AG08395 (cell line): ENCODE measurements around the gene PRKD2.
"Not testable (repeated sequence)": the region's sequence is repeated elsewhere in the genome, so short reads cannot be mapped to it uniquely, and the experiment has no call there.

Experiments
- DNase-seq: peaks from one replicate; pipeline ENCODE4 v3.0.0; 2012; ENCODE audit warnings: mixed read lengths, low spot score

Gene PRKD2

DNA sequence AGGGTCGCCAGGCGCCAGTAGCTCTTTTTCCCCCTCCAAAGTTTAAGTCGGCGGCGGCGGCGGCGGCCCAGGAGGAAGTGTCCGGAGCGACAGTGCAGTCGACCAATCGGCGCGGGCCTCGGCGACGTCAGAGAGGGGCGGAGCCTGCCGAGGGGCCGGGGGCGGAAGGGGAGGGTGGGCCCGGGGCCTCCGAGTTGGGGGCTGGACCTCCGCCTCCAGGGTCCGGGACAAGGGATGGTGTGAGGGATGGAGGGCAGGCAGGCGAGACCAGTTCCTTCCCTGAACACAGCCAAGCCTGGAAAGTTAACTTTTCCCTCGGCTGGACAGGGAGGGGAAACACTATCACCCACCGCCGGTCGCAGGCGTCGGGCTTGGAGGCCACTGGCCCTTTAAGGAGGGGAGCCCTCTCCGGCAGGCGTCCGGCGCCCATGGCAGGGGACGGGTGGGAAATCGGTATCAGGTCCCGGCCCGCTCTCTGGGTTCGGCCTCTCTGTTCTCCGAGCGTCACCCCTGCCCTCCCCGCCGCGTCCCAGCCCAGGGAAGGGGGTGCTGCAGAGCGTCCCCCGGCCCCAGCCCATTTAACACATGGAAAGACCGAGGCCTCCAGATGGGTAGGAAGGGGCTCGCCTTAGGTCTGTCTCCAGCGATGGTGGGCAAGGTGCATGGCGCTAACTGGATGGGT is at the start of gene PRKD2:
Gene PRKD2, minus strand, starts transcription at position 81 of the 682 bp plus-strand sequence. CDS start 744 bp downstream, outside the sequence.
- DNase-seq: peak; percentile 95

DNA sequence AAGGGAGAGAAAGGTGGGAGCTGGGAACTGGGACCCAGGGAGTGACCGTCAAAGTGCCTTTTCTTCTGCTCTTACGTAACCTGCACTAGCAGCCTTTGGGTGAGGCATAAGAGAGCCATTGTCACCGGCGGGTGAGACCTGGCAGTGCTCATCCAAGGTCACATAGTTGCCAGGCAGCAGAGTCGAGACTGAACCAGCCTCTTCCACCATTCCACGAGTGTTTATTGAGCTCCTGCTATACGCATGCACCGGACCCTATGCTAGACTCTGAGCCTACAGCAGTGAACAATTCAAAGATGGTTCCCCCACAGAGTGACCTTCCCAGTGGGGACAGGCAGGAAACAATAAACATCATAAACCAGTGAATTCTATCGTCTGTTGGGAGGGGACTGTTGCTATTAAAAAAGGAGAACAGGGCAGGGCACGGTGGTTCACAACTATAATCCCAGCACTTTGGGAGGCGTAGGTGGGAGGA is 47.9 kb upstream of the PRKD2 start:
- DNase-seq: no peak

DNA sequence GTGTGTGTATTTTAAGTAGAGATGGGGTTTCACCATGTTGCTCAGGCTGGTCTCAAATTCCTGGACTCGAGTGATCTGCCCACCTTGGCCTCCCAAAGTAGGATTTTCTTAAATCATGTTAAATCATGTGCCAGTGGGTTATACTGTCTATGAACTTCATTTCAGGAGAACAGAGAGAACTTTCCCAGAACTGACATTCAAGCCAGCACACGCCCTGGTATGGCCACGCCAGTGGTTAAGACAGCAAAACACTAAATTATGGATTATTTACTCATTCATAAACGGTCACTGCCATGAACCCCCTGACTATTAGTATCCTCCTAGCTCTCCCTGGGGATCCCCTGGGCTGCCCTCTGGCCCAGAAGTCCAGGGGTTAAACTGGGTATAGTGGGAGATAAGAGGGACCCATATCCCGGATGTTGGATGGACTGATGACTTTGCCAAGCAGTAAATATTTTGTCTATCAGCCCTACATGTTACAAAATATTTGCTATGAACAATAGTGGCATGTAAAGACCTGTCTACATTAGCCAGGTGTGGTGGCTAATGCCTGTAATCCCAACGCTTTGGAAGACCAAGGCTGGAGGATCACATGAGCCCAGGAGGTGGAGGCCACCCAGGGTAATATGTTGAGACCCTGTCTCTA is 45.5 kb upstream of the PRKD2 start:
- DNase-seq: no peak

DNA sequence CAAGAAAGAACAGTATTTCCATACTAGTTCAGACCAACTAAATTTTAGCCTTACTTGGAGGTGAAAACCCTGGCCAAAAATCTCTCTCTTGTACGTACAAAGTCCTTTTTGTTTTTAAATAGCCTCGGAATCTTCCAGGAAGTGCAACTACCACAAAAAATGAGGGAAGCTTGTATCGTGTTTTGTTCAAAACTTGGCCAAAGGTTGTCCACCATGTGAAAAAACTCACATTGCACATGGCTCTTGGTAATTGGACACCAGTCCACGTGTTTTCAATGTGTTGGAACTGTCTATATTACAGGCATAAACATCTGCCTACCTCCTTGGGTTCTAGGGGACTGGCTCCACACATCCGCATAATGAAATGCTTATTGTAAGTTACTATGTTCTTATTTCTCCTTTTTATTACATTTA is 44.5 kb upstream of the PRKD2 start:
- DNase-seq: peak; percentile 31

DNA sequence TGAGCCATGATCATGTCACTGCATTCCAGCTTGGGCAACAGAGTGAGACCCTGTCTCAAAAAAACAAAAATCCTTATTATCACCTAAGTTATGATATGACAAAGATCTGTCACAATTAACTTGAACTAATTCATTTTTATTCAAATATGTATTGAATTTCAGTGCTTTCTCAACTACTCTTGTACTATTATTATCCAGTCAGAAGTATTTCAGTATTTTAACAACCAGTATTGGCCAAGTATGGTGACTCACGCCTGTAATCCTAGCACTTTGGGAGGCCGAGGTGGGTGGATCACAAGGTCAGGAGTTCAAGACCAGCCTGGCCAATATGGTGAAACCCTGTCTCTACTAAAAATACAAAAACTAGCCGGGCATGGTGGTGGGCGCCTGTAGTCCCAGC is 44.0 kb upstream of the PRKD2 start:
- DNase-seq: not testable (repeated sequence)

DNA sequence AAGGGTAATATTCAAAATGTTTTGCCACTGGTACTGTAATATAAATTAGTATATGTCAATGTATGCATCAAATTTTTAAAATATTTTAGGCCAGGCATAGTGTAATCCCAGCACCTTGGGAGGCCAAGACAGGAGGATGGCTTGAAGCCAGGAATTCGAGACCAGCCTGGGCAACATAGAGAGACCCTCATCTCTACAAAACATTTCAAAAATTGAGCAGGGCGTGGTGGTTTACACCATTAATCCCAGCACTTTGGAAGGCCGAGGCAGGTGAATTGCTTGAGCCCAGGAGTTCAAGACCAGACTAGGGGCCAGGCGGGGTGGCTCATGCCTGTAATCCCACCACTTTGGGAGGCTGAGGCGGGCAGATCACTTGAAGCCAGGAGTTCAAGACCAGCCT is 43.4 kb upstream of the PRKD2 start:
- DNase-seq: no peak

DNA sequence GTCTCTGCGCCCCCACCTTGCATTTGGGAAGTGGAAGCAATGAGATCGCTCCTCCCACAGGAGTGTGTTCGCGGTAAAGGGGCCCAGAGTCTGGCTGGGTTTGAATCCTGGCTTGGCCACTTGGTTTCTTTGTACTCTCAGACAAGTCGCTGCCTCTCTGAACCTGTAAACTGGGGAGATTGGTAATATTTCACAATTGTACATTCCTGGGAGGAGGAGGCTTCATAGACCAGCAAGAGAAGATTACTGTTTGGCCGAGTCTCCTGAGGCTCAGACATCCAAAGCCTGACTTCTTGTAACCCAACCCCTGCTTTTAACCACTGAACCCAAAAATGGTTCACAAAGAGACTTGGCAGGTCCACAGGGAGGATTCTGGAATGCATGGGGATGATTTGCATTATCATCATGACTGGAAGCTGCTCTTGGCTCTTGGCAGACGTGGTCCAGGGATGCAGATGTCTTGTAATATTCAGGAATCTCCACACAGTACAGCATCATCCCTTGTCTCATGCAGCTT is 43.0 kb upstream of the PRKD2 start:
- DNase-seq: peak; percentile 97

DNA sequence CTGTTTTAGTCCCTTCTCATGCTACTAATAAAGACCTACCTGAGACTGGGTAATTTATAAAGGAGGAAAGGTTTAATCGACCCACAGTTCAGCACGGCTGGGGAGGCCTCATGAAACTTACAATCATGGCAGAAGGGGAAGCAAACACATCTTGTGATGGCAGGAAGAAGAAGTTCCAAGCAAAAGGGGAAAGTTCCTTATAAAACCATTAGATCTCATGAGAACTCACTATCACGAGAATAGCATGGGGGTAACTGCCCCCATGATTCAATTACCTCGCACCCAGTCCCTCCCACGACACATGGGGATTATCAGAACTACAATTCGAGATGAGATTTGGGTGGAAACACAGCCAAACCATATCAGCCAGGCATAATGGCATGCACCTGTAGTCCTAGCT is 42.3 kb upstream of the PRKD2 start:
- DNase-seq: no peak

DNA sequence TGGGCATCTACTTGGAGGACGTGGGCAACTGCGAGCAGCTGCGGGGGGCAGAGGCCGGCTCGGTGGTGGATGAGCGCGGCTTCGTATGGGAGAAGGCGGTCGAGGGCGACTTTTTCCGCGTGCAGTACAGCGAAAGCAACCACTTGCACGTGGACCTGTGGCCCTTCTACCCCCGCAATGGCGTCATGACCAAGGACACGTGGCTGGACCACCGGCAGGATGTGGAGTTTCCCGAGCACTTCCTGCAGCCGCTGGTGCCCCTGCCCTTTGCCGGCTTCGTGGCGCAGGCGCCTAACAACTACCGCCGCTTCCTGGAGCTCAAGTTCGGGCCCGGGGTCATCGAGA is 39.6 kb upstream of the PRKD2 start:
- no peak for DNase-seq

DNA sequence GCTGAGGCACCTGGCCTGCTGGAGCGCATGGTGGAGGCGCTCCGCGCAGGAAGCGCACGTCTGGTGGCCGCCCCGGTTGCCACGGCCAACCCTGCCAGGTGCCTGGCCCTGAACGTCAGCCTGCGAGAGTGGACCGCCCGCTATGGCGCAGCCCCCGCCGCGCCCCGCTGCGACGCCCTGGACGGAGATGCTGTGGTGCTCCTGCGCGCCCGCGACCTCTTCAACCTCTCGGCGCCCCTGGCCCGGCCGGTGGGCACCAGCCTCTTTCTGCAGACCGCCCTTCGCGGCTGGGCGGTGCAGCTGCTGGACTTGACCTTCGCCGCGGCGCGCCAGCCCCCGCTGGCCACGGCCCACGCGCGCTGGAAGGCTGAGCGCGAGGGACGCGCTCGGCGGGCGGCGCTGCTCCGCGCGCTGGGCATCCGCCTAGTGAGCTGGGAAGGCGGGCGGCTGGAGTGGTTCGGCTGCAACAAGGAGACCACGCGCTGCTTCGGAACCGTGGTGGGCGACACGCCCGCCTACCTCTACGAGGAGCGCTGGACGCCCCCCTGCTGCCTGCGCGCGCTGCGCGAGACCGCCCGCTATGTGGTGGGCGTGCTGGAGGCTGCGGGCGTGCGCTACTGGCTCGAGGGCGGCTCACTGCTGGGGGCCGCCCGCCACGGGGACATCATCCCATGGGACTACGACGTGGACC is 39.1 kb upstream of the PRKD2 start:
- no peak for DNase-seq

DNA sequence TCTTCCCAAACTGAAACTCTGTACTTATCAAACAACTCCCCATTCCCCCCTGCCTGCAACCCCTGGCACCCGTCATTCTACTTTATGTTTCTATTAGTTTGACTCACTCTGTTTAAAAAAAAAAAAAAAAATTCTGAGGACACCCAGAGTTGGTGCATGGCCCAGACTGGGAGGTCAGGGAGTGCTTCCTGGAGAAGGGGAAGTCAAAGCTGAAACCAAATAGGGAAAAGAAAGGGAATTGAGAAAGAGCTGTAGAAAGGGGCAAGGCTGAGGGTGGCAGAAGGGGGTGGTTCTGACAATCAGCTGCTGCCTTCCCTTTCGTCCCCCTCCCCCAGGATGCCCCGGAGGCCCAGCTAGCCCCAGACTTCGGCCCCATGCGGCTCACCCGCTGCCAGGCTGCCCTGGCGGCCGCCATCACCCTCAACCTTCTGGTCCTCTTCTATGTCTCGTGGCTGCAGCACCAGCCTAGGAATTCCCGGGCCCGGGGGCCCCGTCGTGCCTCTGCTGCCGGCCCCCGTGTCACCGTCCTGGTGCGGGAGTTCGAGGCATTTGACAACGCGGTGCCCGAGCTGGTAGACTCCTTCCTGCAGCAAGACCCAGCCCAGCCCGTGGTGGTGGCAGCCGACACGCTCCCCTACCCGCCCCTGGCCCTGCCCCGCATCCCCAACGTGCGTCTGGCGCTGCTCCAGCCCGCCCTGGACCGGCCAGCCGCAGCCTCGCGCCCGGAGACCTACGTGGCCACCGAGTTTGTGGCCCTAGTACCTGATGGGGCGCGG is 38.4 kb upstream of the PRKD2 start:
- DNase-seq: peak; percentile 35

DNA sequence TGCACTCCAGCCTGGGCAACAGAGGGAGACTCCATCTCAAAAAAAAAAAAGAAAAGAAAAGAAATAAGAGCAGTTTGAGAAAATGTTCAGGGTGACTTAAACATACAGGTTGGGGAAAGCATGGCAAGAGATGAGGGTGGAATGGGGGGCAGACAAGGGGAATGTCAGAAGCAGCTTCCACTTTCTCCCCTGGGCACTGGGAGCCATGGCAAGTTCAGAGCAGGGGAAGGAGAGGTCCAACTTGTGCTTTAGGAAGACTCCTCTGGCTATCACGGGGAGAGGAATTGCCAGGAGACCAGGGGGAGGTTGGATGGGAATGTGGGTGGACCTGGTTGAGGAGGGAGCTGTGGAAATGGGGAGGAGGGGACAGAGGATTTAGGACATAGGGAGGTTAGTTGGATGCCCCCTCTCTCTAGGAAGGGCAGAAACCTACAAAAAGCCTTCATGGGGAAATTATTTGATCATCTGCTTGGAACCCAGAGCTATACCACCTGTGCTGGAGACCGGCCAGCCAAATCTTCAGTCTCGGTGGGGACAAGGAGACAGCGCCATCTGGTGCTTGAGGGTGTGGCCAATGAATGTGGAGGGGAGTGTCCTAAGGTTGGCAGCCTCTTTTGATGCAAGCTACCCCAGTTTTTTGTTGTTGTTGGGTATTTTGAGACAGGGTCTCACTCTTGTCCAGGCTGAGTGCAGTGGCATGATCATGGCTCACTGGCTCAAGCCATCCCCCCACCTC is 36.7 kb upstream of the PRKD2 start:
- DNase-seq: peak; percentile 48

DNA sequence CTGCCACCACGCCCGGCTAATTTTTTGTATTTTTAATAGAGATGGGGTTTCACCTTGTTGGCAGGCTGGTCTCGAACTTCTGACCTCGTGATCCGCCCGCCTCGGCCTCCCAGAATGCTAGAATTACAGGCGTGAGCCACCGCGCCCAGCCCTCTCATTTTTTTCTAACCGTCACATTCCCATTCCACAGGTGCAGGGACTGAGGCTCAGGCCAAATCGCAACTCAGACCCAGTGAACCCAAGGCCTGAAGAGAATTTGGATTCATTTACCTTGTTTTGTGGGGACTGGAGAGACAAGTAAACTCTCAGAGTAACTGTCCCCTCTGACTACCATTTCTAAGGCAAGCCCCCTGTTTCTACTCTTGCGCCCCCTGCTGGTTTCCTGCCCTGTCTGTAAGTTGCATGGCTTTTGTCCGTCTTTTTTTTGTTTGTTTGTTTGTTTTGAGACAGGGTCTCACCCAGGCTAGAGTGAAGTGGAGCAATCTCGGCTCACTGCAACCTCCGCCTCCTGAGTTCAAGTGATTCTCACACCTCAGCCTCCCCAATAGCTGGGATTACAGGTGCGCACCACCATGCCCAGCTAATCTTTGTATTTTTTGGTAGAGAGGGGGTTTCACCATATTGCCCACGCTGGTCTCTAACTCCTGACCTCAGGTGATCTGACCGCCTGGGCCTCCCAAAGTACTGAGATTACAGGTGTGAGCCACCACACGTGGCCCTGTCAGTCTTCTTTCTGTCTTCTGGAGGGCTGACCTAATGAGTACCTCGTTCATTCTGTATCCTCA is 31.6 kb upstream of the PRKD2 start:
- peak; percentile 67 for DNase-seq

DNA sequence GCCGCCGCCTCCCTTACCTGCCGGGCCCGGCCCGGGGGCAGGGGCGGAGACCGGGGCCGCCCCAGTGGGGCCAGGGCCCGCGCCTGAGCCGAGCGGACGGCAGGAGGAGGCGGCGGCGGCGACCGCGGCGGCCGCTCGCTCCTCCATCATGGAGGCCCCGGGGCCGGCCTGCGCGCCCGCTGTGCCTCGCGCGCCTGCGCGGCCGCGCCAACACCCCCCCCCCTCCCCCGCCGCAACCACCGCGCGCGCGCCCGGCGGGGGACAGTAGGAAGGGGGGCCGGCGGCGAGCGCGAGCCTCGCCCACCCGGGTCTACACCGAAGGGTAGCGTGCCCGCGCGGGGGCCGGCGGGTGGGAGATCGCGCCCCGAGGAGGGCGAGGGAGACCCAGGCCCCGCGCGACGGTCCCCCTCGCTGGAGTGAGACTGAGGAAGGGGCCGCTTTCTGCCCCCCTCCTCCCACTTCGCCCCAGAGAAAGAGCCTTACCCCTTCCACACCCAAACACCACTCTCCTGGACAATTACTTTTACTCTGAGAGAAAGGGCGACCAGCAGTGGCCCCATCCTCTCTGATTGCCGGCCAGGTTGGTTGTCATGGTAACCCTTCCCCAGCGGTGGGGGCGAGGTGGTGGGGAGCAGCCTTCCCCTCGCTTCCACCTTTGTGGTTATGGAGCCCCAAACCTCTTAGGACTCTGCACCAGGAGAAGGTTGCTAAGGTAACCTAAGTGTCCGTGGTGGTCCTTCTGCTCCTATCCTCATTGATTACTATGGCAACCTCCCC is 29.6 kb upstream of the PRKD2 start, which contains the start of gene STRN4:
Gene STRN4, minus strand, starts transcription at position 170 of the 777 bp plus-strand sequence. Its CDS starts 20 bp downstream, at position 150.
- peak; percentile 97 for DNase-seq

DNA sequence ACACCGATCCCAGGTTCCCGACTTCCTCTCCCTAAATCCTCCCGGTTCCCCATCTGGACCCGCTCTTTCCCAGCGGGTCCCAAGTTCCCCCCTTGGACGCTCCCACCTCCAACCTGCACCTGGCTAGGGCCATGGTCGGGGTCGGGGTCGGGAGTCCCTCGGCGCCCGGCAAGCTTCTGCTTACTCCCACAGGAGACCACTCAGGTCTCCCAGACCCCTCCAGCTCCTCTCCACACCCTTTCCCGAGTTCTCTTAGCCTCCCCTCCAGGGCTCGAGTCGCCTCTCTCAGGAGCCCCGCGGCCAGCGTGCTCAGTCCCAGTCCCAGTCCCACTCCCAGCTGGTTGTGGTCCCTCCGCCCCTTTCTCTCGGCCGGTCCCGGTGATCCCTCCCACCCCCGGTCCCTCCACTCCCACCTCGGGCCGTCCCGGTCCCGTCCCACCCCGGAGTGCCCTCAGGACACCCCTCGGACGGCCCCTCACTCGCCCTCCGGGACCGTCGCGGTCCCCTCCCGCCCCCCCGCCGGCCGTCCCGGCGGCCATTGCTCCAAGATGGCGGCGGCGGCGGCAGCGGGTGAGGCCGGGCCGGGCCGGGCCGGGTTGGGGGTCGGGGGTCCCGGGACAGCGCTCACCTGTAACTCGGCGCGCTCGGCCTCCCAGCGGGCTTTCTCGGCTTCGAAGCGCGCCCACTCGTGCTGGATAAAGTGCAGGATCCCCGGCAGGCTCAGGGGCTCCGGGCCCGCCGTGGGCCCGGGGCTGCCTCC is 28.8 kb upstream of the PRKD2 start, which contains the start of gene FKRP:
Gene FKRP, plus strand, starts transcription at position 537 of the 760 bp plus-strand sequence. CDS start 9,394 bp downstream, outside the sequence.
- peak; percentile 52 for DNase-seq

DNA sequence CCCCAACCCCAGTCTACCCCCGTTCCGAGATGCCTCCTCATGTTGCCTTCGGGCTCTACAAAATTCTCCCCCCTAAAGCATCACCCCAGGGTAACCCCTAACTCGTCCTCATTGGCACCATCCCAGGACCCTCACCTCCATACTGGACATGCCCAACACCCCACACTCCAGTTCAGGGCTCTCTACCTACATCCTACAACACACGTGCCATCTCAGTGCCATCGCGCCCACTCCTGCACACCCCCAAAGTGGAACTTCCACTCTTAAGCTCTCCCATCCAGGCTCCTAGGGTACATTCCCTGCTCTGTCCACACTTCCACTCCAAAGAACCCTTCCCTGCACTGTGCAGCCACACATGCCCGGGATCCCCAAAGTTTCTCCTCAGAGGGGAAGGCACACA is 28.1 kb upstream of the PRKD2 start:
- DNase-seq: no peak

DNA sequence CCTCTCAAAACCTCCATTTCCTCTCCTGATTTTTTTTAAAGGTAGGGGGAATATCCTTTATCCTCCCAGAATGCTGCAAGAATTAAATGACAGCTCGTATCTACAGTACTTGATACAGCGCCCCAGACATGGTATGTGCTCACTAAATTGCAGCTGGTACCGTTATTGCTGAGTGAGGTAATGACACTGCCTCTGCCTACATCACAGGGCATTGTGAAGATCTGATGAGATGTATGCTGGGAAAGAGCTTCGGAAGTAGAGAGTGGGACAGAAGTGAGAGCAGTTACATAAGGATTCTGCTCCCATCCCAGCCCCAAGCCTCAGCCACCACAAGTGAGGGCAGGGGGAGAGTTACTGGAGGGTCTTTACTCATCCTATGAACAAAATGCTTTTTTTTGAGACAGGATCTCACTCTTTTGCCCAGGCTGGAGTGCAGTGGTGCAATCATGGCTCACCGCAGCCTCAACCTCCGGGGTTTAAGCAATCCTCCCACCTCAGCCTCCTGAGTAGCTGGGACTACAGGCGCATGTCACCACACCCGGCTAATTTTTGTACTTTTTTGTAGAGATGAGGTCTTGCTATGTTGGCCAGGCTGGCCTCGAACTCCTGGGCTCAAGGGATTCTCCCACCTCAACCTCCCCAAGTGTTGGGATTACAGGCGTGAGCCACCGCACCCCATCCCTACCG is 27.2 kb upstream of the PRKD2 start:
- no peak for DNase-seq

DNA sequence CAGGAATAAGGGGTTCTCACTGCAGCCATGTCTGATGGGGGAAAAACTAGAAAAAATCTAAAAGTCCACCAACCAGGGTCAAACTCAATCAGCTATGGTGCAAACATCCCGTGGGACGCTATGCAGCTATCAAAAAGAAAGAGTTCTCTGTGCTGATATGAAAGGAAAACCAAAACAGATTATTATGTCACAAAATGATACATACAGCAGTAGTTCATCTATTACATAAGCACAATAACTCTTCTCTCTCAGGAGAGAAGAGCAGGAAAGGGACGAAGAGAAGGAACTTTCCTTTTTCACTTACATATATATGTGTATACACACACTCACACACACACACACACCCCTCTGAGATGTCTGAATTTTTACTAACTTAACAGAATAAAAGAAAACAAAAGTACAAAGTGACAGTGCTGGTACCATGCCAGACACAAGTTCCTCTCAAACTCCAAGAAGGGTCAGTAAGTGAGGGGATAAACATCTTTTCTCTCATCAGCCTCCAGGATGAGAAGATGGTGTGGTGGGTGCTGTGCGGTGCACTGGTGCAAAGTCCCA is 26.1 kb upstream of the PRKD2 start:
- no peak for DNase-seq
